ENCODE measurements around the gene MYMK. TPM values are rescaled to one million over a fixed set of nuclear protein-coding genes. Genes with fewer than 3 reads are reported as not detected.

MYMK gene
- total and polyA plus RNA-seq, 2 of the 4 experiments (the other 2 are of a cell fraction), result not detected

DNA sequence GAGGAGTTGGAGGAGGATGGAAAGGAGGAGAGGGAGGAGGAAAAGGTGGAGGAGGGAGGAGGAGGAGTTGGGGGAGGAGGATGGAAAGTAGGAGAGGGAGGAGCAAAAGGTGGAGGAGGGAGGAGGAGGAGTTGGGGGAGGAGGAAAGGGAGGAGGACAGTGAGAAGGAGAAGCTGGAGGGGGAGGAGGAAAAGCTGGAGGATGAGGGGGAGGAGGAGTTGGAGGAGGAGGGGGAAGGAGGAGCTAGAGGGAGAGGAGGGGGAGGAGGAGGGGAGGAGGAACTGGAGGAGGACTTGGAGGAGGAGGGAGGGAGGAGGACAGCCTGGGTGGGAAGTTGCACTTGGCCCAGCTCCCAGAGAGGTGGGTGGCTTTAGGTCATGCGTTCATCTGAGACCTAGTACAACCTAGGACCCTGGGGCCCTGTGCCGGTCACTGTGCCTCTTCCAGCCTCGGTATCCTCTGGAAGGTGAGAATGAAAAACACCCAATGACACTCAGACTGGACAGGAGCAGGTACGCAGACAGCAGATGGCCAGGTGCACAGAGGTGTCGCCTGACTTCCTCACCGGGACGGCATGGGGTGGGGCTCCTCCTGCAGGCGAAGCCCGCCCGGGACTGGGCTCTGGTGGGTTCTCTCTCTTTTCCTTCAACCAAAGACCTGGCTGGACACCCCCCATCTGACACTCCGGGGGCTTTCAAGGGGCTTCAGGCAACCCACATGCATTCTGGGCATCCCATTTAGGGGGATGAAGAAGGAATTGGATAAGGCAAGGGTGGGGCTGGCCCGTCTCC lies 33.7 kb downstream of the MYMK start (continued):
- TF ChIP-seq MAFK (IDR thresholded peaks at IDR 0.05; ENCODE audit: low read depth, low read length), result no peak
- TF ChIP-seq FOS (IDR thresholded peaks at IDR 0.05; ENCODE audit: low read depth, low read length), result no peak
- TF ChIP-seq ELK1 (IDR thresholded peaks at IDR 0.05; ENCODE audit: borderline replicate concordance, low read depth, low read length), result no peak
- TF ChIP-seq RCOR1 (IDR thresholded peaks at IDR 0.05; ENCODE audit: insufficient replicate concordance, low read length), result no peak
